A673 (cell line): ENCODE results near the gene PRRC2B.

ENCODE experiments used
- EZH2 ChIP-seq: fragments of 200-600 bp; sonication (generic); IDR thresholded peaks from 2 replicates; pipeline ENCODE4 v1.6.1; 2017; ENCODE audit warnings: borderline replicate concordance, low read depth, mild to moderate bottlenecking, mixed read lengths, antibody characterized with exemption, low read length; ENCODE audit not compliant: poor library complexity, severe bottlenecking
- TF ChIP-seq, protein P1 (sequence below): fragments of 300-800, 200-600 bp; sonication (generic); conservative IDR thresholded peaks from 2 replicates; pipeline ENCODE4 v1.5.1; 2017; ENCODE audit warnings: low read depth, mild to moderate bottlenecking, antibody characterized with exemption, low read length, moderate library complexity, mixed read lengths

DNA sequence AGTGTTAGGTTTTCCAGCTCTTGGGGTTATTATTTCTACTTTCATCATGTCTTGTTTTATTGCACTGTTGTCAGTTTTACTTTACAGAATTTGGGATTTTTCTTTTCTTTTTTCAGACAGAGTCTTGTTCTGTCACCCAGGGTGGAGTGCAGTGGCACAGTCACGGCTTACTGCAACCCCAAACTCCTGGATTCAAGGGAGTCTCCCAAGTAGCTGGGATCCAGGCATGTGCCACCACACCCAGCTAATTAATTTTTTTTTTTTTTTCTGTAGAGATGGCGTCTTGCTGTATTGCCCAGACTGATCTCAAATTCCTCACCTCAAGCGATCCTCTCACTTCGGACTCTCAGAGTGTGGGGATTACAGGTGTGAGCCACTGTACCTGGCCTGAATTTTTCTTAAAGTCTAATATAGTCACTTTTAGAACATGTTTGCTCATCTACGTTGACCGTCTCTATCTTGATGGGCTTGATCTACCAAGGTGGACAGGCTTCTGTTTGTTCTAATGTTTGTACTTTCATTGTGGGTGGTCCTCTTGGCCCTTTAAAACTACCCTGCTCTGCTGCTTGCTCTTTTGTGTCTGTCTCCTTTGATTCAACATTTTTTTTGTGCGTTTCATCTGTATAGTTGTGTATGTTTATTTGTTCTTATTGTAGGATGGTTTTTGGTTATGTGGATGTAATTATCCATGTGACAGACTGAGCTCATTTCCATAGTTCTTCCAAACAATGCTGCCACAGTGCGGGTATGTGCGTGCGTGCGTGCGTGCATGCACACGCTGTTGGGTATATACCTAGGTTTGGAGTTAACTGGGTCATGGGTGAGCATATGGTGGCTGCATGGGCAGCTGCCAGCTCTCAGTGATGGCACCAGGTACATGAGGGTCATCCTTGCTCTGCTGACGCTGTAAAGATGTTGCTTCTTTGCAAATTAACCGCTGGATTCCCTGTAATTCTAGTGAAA is 18.1 kb downstream of the PRRC2B start:
- TF ChIP-seq, protein P1, sequence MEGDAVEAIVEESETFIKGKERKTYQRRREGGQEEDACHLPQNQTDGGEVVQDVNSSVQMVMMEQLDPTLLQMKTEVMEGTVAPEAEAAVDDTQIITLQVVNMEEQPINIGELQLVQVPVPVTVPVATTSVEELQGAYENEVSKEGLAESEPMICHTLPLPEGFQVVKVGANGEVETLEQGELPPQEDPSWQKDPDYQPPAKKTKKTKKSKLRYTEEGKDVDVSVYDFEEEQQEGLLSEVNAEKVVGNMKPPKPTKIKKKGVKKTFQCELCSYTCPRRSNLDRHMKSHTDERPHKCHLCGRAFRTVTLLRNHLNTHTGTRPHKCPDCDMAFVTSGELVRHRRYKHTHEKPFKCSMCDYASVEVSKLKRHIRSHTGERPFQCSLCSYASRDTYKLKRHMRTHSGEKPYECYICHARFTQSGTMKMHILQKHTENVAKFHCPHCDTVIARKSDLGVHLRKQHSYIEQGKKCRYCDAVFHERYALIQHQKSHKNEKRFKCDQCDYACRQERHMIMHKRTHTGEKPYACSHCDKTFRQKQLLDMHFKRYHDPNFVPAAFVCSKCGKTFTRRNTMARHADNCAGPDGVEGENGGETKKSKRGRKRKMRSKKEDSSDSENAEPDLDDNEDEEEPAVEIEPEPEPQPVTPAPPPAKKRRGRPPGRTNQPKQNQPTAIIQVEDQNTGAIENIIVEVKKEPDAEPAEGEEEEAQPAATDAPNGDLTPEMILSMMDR, result no peak
- no peak for TF ChIP-seq EZH2
